GM21390 (cell line): Measurements from ENCODE around the gene THRB.

ENCODE experiments used
- ATAC-seq: cut with Tn5 transposase; IDR thresholded peaks from one replicate; pipeline ENCODE4 v1.9.1; 2021; ENCODE audit not compliant: unreplicated experiment

THRB gene

DNA sequence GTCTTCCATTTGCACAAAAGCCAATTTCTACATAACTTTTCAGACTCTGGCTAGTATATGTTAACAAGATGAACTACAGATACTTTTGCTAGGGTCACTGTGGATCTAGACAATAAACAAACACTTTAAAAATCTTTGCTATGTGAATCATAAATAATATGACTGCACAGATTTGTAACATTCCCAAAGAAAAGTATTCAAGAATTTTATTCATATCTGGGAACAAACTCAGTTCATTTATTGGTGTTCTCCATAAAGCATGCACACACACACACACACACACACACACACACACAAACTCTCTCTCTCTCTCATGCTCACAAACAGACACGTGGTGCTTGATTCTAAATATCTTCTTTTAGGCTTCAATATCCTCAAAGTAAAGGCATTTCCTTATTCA, 18.8 kb upstream of the THRB start:
- no peak for ATAC-seq

DNA sequence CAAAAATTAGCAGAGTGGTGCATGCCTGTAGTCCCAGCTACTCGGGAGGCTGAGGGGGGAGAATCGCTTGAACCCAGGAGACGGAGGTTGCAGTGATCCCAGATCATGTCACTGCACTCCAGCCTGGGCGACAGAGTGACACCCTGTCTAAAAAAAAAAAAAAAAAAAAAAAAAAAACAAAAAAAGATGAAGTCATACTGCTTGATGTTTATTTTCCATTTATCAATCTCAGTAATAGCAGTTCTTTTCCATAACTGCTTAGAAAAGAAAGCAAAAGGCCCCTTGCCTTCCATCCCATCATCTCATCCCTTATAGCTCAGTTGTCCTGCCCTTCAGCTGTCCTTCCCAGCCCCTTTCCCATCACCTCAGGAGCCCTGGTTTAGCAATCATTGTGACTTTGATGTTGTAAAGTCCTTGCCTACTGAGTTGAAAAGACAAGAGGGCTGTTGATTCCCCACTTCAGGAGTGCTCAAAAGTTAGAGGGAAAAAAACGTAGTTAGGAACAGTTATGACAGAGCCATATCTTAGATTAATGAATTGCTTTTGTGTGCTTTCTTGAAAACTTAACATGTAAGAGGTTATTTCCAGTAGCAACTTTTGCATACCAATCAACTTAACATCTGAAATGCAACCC, 18.0 kb upstream of the THRB start:
- ATAC-seq = no peak

DNA sequence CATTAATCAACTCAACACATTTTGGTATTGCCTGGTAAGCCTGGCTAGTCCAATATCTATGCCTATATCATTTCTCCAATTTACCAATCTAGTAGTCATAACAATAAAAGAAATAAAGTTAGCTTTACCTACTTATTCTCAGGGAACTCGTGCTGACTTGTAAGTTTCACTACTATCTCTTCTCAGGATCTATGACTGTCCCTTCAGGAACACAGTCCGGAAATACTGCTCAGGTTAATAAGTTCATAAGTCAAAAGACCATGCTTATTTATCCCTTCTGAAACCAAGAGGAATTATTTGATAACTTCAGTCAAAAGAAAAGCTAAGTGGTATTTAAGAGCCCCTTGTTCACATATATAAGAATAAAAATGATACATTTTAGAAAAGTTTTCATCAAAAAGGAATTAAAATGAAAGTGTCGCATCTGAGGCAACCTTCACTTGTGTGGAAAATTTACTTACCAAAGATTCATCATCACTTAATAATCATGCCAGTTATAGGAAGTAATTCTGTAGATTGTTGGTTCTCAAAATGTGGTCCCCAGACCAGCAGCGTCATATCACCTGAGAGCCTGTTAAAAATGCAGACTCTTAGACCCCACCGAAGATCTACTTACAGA, 15.5 kb upstream of the THRB start:
- ATAC-seq = no peak

DNA sequence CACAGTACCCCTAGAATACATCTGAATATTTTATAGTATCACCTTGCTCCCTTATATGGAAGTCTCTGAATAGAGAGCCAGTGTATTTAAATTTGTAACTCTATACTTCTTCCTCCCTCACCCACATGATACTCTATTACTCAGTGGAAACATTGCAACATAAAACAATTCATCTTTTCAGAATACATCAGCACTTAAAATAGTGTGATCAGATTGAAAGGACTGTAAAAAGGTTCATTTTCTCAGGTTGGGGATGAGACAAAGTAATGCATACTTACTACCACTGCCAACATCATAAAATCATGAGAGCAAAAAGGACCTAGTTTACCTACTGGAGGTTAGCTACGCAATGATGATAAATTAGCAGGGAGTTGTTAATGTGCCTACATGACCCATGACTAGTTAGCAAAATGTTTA, 13.8 kb upstream of the THRB start:
- no peak for ATAC-seq

DNA sequence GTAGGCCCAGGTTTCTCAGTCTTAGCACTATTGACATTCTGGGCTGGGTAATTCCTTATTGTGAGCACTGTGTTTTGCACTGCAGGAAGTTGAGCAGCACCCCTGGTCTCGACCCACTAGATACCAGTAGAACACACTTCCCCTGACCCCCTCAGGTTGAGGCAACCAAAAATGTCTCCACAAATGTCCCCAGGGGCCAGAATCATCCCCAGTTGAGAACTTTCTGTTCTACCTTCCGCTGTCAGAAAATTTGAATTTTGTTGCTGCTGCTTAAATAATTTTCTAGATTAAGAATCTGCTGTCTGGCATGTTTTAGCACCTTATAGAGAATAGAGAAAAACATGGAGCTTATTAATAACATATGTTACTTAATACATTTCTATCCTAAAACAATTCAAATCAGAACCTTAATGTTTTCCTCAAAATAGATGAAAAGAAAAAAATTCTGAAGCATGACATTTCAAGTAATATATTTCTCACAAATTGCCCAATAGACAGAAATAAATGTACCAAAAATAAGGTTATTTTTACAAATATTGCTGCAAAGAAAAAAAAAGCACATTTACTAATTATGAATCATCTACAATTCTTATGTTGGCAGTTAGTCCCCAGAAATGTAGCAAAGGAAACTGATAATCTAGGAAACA, 13.2 kb upstream of the THRB start:
- no peak for ATAC-seq

DNA sequence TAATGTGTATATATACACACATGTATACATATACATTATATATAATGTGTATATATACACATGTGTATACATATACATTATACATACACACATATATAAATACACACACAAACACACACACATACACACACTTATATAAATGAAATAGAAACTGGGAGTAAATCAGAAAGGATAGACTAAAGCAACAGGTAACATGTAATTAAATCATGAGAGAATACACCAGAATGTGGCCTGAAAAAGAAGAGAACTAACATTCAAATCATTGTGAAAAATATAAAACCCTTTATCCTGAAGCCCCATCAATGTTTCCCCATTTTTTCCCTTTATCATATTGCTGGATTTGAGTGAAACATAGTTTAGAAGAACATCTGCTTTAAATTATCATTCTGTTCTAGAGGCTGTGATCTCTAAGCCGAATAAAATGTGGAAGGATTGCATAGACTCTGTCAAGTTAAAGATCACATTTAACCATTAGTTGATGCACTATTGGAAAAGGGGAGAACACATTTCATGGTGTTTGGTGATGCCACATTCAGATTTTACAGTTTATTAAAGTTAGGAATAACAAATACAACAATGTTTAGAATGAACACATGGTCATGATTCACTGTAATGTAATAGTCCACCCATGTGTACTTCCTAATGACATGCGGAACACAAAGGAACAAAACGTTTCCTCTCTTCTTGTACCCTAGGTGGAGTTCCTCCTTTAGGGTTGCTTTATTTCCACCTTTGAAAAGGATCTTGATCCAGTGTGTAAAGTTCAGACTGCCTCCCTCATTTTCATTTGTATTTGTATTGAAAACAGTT, 12.5 kb upstream of the THRB start:
- no peak for ATAC-seq

DNA sequence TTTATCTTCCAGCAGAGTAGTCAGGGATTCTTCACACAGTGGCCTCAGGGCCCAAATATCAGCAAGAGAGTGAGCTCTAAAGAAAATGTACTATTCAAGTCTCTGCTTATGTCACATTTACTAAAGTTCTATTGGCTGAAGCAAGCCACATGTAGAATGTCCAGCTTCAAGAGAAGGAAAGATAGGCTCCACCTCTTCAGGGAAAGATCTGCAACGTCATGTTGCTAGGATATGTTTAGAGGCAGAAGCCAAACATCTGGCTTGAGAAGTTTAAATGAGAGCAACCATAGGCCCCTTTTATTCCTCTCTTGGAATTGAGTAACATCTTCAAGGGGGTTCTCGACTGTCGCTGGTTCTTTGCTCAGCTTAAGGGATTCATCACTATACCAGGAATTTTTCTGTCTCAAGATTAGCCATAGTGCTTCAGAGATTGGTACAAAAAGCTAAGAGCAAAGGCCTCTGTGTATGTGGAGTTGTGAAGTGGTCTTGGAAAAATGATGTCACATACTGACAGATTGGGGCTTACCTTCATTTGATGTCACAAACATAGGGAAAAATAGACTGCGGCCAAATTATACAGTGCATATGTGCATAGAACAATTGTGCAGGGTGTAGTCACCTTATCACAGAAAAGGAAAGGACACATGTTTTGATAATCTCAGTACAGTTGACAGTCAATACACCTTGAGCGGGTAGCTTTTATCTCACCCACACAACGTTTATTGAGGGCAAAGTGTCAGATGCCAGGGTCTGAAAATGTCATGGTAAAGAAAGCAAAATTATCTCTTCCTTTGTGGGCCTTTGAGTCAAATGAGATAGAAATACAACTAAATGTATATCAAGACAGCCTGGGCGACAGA, 11.3 kb upstream of the THRB start:
- ATAC-seq = no peak

DNA sequence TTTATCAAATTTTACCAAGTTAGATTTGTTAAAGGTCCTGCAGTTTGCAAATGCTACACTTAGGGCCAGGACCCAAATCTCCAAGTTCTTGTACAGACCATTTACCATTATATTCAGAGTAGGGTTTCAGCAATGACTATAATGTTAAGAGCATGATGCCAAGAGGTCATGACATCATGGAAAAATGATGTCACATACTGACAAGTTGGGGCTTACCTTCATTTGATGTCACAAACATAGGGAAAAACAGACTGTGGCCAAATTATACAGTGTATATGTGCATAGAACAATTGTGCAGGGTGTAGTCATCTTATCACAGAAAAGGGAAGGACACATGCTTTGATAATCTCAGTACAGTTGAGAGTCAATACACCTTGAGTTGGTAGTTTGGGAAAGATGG, 10.1 kb upstream of the THRB start:
- ATAC-seq = no peak

DNA sequence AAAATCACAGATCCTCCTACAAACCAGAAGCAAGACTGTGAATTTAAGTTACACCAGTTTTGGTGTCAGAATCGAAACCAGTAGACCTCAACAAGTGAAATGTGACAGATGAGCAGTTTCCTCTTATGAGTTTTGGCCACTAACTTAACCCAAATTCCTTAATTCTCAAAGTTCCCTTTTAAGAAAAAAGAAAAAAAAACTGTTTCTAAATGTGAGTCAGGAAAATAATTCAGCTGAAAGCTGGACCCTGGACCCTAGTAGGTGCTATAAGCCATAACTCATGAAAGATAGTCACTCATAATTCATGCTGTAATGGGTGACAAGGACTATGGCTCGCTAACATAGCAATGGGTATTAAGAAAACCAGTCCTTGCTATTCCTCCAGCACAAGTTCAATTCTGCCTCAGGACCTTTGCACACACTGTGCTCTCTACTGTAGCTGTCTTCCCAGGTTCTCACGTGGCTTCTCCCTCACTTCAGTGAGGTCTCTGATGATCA, 9.0 kb upstream of the THRB start:
- ATAC-seq = peak; percentile 92

DNA sequence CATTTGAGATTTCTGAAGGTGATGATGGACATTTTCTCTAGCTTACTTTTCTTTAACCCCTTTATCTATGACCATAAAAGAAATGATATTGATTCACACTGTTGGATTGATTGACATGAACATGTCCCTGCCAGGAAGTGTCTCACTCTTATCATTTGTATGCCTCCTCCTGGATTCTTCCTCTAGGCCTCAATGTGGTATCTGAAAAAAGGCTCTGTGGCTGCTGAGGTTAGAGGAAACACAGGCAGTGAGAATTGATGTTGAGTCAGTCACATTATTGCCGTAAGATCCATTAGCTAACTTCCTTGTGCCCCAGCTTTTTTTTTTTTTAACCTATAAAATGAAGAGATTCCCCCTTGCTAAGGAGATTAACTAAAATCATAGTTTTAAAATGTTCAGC, 8.0 kb upstream of the THRB start:
- ATAC-seq = no peak

DNA sequence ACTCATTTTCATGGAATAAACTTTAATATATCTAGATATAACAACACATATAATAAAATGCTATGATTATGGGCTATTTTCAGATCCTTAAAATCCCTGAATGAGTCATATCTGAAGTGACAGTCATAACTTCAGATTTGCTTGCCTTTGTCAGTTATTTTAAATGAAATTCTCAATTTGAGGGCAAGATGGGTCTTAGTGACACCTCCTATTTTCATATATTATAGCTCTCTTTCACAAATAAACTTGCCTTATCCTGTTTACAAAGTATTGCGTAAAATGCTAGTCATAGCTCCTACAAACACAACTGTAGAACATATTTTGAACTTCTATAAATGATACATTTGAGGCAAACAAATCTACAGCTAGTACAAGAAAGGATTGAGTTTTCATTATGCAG, 6.2 kb upstream of the THRB start:
- no peak for ATAC-seq

DNA sequence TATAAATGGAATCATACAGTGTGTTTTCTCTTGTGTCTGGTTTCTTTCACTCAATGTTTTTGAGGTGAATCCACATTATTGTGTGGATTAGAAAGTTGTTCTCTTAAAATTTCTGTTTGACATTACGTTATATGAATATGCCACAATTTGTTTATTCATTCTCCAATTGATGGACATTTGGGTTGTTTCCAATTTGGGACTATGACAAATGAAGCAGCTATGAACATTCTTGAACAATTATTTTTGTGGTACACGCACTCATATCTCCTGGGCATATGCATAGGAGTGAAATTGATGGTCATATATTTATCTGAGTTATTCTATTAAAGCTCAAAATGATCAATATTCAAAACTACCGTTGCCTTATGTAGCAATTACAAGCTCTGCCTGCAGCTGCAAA, 5.3 kb upstream of the THRB start:
- no peak for ATAC-seq

DNA sequence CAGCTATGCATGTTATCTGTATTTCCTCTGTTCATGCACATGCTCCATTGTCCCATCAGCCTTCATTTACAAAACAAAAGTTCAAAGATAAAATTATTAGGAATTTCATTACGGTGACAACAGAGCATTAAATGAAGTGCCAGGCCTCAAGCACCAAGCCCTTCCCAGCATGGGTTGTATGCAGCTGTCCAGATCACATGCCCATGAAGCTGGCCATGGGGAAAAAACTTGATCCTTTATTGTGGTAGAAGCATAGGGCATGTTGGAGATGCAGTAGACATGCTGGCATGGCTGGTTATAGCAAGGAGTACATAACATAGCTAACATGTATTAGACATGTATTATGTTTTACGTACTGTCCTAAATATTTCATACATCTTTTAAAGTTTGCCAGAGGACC, 4.1 kb upstream of the THRB start:
- no peak for ATAC-seq

DNA sequence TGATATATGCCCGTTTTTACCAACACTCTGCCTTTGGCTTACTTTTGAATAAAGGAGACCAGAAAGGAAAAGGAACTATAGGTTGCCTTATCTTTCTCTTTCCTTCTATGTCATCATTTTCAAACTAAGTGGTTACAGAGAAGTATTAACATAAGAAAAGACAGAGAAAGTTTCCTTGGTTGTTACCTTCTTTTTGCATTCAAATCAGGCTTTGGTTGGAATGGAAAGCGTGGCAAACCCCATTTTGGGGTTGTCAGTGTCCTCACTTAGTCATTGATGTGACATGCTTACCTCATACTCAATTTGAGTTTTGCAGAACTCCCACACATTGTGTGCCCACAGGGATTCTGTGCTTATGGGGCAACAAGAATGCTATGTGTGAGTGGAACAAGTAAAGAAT, 3.7 kb upstream of the THRB start:
- no peak for ATAC-seq

DNA sequence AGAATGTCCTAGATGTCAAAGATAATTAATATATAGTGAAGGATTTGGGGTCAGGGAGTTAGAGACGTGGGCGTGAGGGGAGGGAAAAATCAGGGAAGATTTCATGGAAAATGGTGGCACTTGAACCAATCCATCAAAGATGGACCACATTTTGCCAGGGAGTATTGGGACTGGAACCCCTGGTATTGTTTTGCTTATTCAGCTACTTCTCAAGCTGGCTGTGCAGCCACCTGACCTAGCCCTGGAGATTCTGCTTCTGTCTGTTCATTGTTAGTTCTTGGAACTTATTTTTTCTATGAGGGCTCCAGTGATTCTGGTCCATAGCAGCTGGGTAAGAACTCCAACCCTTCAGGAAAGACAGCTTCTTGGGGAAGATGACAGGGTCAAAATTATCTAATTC, 3.3 kb upstream of the THRB start:
- ATAC-seq = no peak

DNA sequence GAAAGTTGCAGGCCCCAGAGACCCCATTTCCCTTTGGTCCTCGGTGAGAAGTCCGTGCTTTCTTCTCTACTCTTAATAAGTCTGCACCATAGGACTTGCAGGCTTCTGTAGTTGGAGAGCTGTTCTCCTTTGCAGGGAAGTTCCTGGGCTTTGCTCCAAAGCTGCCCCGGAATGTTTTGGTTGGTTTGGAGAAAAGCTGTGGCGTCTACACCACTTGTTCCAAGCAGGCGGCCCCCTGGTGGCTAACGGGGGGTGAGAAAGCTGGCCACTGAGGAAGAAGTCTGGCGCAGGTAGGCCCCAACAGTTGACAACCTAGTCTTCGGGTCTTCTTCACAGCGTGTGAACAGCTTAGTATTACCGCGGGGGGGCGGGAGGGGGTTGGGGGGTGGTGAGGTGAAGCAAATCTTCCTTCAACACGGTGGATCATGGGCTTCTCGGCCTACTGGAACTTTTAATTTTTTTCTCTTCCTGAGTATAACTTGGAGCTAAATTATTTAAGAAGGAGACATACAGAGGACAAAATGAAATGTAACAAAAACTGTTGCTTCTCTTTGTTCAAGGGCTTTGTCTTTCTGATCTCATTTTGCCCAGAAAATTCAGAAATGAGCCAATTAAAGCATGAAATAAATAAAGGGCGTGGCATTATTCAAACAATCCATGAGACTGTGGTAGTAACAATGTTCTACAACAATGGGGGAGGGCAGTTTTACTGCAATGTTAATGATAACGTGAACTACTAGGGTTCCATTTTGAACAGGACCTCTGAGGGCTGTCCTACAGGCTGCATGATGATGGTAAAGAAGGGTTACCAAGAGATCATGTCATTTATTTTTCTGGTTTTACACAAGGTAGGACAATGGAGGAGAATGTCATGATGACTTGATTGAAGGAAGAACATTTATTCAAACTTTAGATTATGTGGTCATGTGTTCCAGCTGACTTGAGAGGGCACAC, 2.2 kb upstream of the THRB start:
- no peak for ATAC-seq

DNA sequence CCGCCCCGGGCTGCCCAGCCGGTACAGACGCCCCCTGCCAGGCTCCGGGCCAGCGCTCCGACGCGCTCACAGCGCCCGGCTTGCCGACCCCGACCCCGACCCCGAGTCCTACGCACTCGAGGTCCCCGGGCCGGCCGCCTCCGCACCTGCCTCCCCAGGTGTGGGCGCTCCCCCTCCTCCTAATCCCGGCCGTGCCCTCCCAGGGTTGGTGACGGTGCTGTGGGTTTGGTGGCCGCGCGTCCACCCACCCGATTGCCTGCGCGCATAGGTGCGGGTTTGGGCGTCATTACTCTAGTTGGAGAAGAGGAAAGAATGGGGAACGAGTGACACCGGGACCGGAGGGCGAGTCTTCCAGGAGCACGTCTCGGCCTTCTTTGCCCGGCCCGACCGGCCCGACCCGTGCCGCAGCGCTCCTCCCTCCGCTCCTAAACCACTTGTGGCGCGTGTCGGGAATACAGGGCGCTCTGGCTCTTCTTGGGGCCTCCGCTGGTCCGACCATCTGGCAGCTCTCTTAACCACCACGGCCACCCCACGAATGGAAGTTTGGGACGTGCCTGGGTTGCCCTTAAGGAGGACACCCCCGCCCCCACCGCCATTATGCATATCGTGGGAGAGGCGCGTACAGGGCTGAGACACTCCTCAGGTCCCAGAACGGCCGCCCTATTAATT, 810 bp upstream of the THRB start:
- no peak for ATAC-seq

DNA sequence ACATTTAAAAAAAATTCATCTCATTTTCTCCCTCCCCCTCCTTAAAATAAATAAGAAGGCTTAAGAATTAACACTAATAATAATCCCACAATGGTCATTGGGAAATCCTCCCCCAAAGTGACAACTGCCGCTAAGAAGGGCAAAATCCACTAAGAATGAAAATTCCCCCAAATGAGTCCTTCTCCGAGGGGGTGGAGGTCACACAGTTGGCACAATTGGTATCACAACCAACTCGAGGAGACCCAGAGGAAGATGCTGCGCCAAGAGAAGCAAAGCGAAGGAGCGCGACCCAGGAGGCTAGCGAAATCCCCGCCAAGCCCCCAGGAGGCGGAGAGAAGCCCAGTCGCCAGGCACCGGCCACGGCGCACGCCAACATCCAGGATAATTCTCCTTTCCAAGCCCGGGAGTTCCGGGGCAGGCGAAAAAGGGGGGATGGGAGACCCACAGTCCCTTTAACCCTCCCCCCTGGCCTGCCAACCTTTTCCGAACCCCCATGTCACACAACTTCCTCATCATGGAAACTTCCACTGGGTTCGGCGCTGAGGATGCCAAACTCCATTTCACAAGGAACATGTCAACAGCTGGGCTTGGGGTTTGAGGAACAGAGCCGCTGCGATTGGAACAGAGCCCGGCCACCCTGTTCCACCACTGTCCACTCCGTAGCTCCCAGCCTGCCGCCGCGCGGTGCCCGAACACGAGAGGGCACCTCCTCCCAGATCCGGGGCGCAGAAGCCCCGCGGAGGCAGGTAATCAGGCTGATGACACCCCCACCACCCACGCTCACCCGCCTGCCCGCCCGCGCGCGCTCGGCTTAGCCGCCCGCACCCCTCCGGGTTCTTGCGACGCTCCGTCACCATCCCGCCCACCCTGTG, 668 bp downstream of the THRB start:
- ATAC-seq = no peak
